T1000 (cell line): ENCODE measurements around the gene FAM13C.

Source experiments
- DNase-seq: peaks from one replicate; lab custom pipeline; 2025; ENCODE audit warnings: mixed read lengths; lab: John Stamatoyannopoulos, UW

The FAM13C gene

GRCh38 chr10:59361663-59362143 lies 646 bp downstream of the FAM13C start:
- DNase-seq, result no peak

- DNase-seq, result no peak
These were observed 1.5 kb downstream of the FAM13C start for GRCh38 chr10:59360605-59361405.

GRCh38 chr10:59358576-59358975 lies 3.8 kb downstream of the FAM13C start:
- DNase-seq, result no peak

GRCh38 chr10:59354434-59354833 lies 7.9 kb downstream of the FAM13C start:
- no peak for DNase-seq

- no peak for DNase-seq
These were observed 11.8 kb downstream of the FAM13C start for GRCh38 chr10:59350558-59350957.

- DNase-seq, result no peak
These were observed 16.0 kb downstream of the FAM13C start for GRCh38 chr10:59346321-59346720.

- no peak for DNase-seq
These were observed 19.6 kb downstream of the FAM13C start for GRCh38 chr10:59342723-59343122.

GRCh38 chr10:59342000-59342399 lies 20.3 kb downstream of the FAM13C start:
- no peak for DNase-seq

- DNase-seq, result no peak
These were observed 22.1 kb downstream of the FAM13C start for GRCh38 chr10:59340285-59340684.

GRCh38 chr10:59339351-59339750 lies 23.0 kb downstream of the FAM13C start:
- DNase-seq, result no peak

GRCh38 chr10:59337201-59337652 lies 25.1 kb downstream of the FAM13C start:
- no peak for DNase-seq

- no peak for DNase-seq
These were observed 25.7 kb downstream of the FAM13C start for GRCh38 chr10:59336632-59337031.

GRCh38 chr10:59335497-59335896 lies 26.9 kb downstream of the FAM13C start:
- no peak for DNase-seq

GRCh38 chr10:59333701-59334100 lies 28.6 kb downstream of the FAM13C start:
- DNase-seq, result no peak

- no peak for DNase-seq
These were observed 29.8 kb downstream of the FAM13C start for GRCh38 chr10:59332581-59332980.

GRCh38 chr10:59331661-59332060 lies 30.7 kb downstream of the FAM13C start:
- DNase-seq, result no peak

GRCh38 chr10:59325116-59325515 lies 37.2 kb downstream of the FAM13C start:
- DNase-seq, result no peak

- DNase-seq, result no peak
These were observed 37.8 kb downstream of the FAM13C start for GRCh38 chr10:59324597-59324996.

- DNase-seq, result no peak
These were observed 38.4 kb downstream of the FAM13C start for GRCh38 chr10:59323831-59324401.

- no peak for DNase-seq
These were observed 39.3 kb downstream of the FAM13C start for GRCh38 chr10:59323036-59323459.

- DNase-seq, result no peak
These were observed 40.2 kb downstream of the FAM13C start for GRCh38 chr10:59322131-59322530.

- DNase-seq, result no peak
These were observed 42.0 kb downstream of the FAM13C start for GRCh38 chr10:59320355-59320754.

GRCh38 chr10:59319854-59320253 lies 42.5 kb downstream of the FAM13C start:
- DNase-seq, result no peak
